ENCODE results near the gene HEG1. TPM values are rescaled to one million over a fixed set of nuclear protein-coding genes. Genes with fewer than 3 reads are reported as not detected.

Gene HEG1
- total RNA-seq, 1 donor: 114 TPM

DNA sequence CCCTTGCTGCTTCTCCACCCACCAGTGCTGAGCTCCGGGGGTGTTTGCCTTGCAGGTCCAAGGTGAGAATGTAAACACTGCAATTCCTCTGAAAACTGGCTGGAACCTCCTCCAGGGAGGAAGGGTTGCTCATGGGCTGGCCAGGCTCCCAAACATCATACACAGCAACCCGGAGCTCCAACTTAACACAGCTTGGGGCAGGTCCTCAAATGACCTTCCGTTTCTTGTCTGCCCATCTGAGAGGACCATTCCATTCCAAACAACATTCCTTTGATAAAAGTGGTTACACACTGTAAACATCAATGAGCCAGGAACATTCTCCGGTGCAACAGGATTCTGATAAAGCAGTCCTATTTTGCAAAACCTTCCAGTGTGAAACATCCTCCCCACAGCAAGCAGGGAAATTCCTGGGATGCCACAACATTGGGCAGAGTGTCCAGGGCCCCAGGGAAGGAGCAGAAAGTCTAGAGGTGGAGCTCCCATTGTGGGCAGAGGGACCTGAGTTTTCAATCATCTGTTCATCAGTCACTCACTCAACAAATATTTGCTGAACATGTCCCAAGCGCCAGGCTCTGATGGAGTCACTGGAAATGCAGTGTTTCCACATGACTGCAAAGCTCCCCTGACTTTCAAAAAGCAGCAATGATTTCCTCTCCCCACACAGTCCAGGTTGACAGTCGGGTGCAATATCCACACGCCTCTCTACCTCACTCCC lies 7.3 kb upstream of the HEG1 start:
- H2AFZ ChIP-seq (ENCODE audit: low read length): no peak overlapping the region
- H3K36me3 ChIP-seq (ENCODE audit: insufficient read depth, low read length): no peaks in the 10 kb centered on the region
- H4K20me1 ChIP-seq (ENCODE audit: insufficient read depth, low read length): no peaks in the 10 kb centered on the region
- peak; percentile 91 for DNase-seq (ENCODE audit: insufficient read length, low spot score, missing footprints)
- peak overlapping the region; percentile 63 for H3K4me2 ChIP-seq (ENCODE audit: insufficient read depth, low read length)
- no peaks in the 10 kb centered on the region for H3K9me3 ChIP-seq (ENCODE audit: low read depth, low read length)
- no peaks in the 10 kb centered on the region for H3K79me2 ChIP-seq (ENCODE audit: insufficient read depth, low read length)
- H3K27me3 ChIP-seq (ENCODE audit: insufficient read depth, low read length): no peaks in the 10 kb centered on the region
- peak overlapping the region; percentile 17 for H3K4me3 ChIP-seq (ENCODE audit: insufficient read depth, low read length)
- TF ChIP-seq, protein P1, sequence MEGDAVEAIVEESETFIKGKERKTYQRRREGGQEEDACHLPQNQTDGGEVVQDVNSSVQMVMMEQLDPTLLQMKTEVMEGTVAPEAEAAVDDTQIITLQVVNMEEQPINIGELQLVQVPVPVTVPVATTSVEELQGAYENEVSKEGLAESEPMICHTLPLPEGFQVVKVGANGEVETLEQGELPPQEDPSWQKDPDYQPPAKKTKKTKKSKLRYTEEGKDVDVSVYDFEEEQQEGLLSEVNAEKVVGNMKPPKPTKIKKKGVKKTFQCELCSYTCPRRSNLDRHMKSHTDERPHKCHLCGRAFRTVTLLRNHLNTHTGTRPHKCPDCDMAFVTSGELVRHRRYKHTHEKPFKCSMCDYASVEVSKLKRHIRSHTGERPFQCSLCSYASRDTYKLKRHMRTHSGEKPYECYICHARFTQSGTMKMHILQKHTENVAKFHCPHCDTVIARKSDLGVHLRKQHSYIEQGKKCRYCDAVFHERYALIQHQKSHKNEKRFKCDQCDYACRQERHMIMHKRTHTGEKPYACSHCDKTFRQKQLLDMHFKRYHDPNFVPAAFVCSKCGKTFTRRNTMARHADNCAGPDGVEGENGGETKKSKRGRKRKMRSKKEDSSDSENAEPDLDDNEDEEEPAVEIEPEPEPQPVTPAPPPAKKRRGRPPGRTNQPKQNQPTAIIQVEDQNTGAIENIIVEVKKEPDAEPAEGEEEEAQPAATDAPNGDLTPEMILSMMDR (IDR thresholded peaks at IDR 0.05; ENCODE audit: extremely low read depth, low read depth, low read length): no peak
- H3K4me1 ChIP-seq (ENCODE audit: insufficient read depth, low read length): peaks cover 37% of the 10 kb centered on the region
- H3K27ac ChIP-seq (ENCODE audit: low read depth, low read length): peak overlapping the region; percentile 90

DNA sequence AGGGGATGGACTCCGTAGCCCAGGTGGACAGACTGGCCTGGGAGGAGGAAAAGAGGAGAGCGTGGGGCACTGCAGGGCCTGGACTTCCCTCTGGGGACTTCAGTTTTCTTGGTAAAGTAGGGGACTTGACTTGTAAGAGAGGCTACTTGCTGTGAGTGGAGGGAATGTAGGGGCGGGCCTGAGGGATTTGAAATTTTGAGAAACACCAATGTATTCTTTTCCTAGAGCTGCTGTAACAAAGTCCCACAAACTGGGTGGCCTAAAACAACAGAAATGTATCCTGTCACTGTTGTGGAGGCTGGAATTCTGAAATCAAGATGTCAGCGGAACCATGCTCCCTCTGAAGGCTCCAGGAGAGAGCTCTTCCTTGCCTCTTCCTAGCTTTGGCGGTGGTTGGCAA lies 5.8 kb upstream of the HEG1 start:
- H3K27me3 ChIP-seq (ENCODE audit: insufficient read depth, low read length): no peaks in the 10 kb centered on the region
- H3K27ac ChIP-seq (ENCODE audit: low read depth, low read length): peak overlapping the region; percentile 76
- no peaks in the 10 kb centered on the region for H3K9me3 ChIP-seq (ENCODE audit: low read depth, low read length)
- H3K4me2 ChIP-seq (ENCODE audit: insufficient read depth, low read length): peak overlapping the region; percentile 61
- no peaks in the 10 kb centered on the region for H3K36me3 ChIP-seq (ENCODE audit: insufficient read depth, low read length)
- DNase-seq (ENCODE audit: insufficient read length, low spot score, missing footprints): no peak
- H4K20me1 ChIP-seq (ENCODE audit: insufficient read depth, low read length): no peaks in the 10 kb centered on the region
- TF ChIP-seq, protein P1 (IDR thresholded peaks at IDR 0.05; ENCODE audit: extremely low read depth, low read depth, low read length): no peak
- H2AFZ ChIP-seq (ENCODE audit: low read length): no peak overlapping the region
- H3K4me1 ChIP-seq (ENCODE audit: insufficient read depth, low read length): peaks cover 42% of the 10 kb centered on the region
- no peaks in the 10 kb centered on the region for H3K79me2 ChIP-seq (ENCODE audit: insufficient read depth, low read length)
- peak overlapping the region; percentile 28 for H3K4me3 ChIP-seq (ENCODE audit: insufficient read depth, low read length)

DNA sequence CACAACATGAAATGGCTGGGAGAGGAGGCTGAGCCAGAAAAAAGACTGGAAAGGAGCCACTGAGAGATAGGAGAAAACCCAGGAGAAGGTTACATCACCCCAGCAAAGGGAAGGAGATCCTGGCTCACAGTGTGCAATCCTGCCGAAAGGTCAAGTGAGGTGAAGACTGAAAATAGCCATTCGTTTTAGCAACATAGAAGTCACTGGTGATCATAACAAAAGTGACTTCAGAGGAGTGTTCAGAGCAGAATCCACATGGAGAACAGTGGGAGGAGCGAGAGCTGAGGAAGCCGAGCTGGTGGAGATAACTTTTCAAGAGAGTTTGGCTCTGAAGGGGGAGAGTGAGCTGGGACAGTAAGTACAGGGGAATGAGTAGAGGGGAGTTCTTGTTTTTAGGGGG lies 5.4 kb upstream of the HEG1 start:
- Histone ChIP-seq H3K79me2 (ENCODE audit: insufficient read depth, low read length) (no peaks in the 10 kb centered on the region), H3K4me1 (ENCODE audit: insufficient read depth, low read length) (peaks cover 45% of the 10 kb centered on the region), H3K4me2 (ENCODE audit: insufficient read depth, low read length) (peak overlapping the region; percentile 61), H3K4me3 (ENCODE audit: insufficient read depth, low read length) (peak overlapping the region; percentile 28), H4K20me1 (ENCODE audit: insufficient read depth, low read length) (no peaks in the 10 kb centered on the region), H2AFZ (ENCODE audit: low read length) (no peak overlapping the region), H3K27ac (ENCODE audit: low read depth, low read length) (peak overlapping the region; percentile 76), H3K9me3 (ENCODE audit: low read depth, low read length) (no peaks in the 10 kb centered on the region), H3K36me3 (ENCODE audit: insufficient read depth, low read length) (no peaks in the 10 kb centered on the region), H3K27me3 (ENCODE audit: insufficient read depth, low read length) (no peaks in the 10 kb centered on the region)
- DNase-seq (ENCODE audit: insufficient read length, low spot score, missing footprints): no peak
- TF ChIP-seq, protein P1 (IDR thresholded peaks at IDR 0.05; ENCODE audit: extremely low read depth, low read depth, low read length): no peak

DNA sequence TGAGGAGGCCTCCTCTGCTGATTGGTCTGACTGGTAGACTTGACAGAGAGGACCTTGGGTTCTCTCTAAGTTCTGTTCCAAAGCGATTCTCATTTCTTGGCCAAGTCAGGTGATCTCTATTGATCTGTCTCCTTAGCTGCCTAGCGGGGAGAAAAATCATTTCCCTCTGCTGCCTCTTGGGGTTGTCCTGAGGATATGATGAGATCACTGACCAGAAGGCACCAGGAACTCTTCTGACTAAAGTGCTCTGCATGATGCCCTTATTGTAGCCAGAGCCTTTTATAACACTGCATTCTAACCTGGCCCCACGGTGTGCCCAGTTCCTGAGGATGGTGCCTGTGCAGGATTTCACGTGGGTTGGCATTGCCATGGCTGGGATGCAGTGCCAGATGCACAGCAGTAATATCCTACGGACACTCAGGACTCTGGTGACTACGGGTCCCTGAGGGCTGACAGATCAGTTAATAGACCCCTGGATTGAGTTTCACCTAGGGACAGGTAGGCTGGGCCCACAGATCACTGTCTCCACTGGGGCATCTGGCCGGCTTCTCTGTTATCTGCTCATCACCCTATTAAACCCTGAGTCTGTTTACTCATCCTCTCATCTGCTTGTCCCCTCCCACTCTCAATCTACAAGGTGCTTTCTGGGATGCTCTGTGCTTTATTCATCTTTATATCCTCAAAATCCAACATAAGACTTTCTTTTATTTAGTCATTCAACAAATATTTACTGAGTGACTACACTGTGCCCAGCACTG lies 3.9 kb upstream of the HEG1 start:
- Histone ChIP-seq H3K27me3 (ENCODE audit: insufficient read depth, low read length) (no peaks in the 10 kb centered on the region), H3K9me3 (ENCODE audit: low read depth, low read length) (no peaks in the 10 kb centered on the region), H2AFZ (ENCODE audit: low read length) (no peak overlapping the region), H3K79me2 (ENCODE audit: insufficient read depth, low read length) (peaks cover 7% of the 10 kb centered on the region), H3K36me3 (ENCODE audit: insufficient read depth, low read length) (no peaks in the 10 kb centered on the region), H3K4me2 (ENCODE audit: insufficient read depth, low read length) (no peak overlapping the region), H3K4me1 (ENCODE audit: insufficient read depth, low read length) (peaks cover 45% of the 10 kb centered on the region), H4K20me1 (ENCODE audit: insufficient read depth, low read length) (no peaks in the 10 kb centered on the region), H3K4me3 (ENCODE audit: insufficient read depth, low read length) (no peak overlapping the region), H3K27ac (ENCODE audit: low read depth, low read length) (no peak overlapping the region)
- peak; percentile 89 for DNase-seq (ENCODE audit: insufficient read length, low spot score, missing footprints)
- TF ChIP-seq, protein P1 (IDR thresholded peaks at IDR 0.05; ENCODE audit: extremely low read depth, low read depth, low read length): peak; percentile 20
